22Rv1 (cell line): ENCODE data around the gene UBE2E2.

Source experiments
- H3K27ac ChIP-seq: fragments of 450-650 bp; 2 replicates; pipeline ENCODE4 v1.5.1; 2017
- CTCF ChIP-seq: fragments of 450-650 bp; IDR thresholded peaks from 2 replicates; pipeline ENCODE4 v1.5.1; 2017; ENCODE audit warnings: mild to moderate bottlenecking
- ZFX ChIP-seq: fragments of 450-650 bp; IDR thresholded peaks from 2 replicates; pipeline ENCODE4 v1.6.1; 2017; ENCODE audit warnings: antibody characterized with exemption, borderline replicate concordance

UBE2E2 gene

GRCh38 chr3:23308986-23309625 is 106.0 kb downstream of the UBE2E2 start:
- TF ChIP-seq CTCF, result no peak
- TF ChIP-seq ZFX, result no peak
- no peak overlapping the region for H3K27ac ChIP-seq

GRCh38 chr3:23312866-23313265 is 109.7 kb downstream of the UBE2E2 start:
- no peak for TF ChIP-seq ZFX
- no peak for TF ChIP-seq CTCF
- H3K27ac ChIP-seq, result no peak overlapping the region

- no peak overlapping the region for H3K27ac ChIP-seq
- TF ChIP-seq ZFX, result no peak
- no peak for TF ChIP-seq CTCF
Measured at GRCh38 chr3:23314981-23315762, 112.0 kb downstream of the UBE2E2 start.

- TF ChIP-seq ZFX (no peak), CTCF (no peak)
Measured at GRCh38 chr3:23316924-23317323, 113.8 kb downstream of the UBE2E2 start.

GRCh38 chr3:23319366-23320312 is 116.5 kb downstream of the UBE2E2 start:
- TF ChIP-seq ZFX (no peak), CTCF (no peak)
- H3K27ac ChIP-seq, result no peak overlapping the region

More at GRCh38 chr3:23316924-23317323, 113.8 kb downstream of the UBE2E2 start:
- no peak overlapping the region for H3K27ac ChIP-seq

- H3K27ac ChIP-seq, result no peak overlapping the region
- no peak for TF ChIP-seq CTCF
- TF ChIP-seq ZFX, result no peak
Measured at GRCh38 chr3:23320586-23321570, 117.8 kb downstream of the UBE2E2 start.
